GM12878 (cell line): ENCODE data around the gene PCCA. TPM values are rescaled to one million over a fixed set of nuclear protein-coding genes. Genes with fewer than 3 reads are reported as not detected.

Experiments
- ATAC-seq: fragments of 200-7000 bp; cut with Tn5 transposase; 3 replicates; pipeline ENCODE4 v1.9.1; 2020; ENCODE audit warnings: mild to moderate bottlenecking, moderate library complexity
- BruUV-seq: library from RNA; stranded (reverse); fragments of 400-500 nt; replicated peaks from 2 replicates; lab custom pipeline; 2021; lab: Mats Ljungman, UMichigan
- CTCF ChIA-PET: fragments of 300-600 bp; sonication (Branson Sonifier 250); formaldehyde crosslinking; extraction: SDS; loops from one replicate; lab custom pipeline; 2021; ENCODE audit warnings: inconsistent platforms; lab: Yijun Ruan, JAX
- POLR2A ChIA-PET: fragments of 350-600 bp; formaldehyde crosslinking; extraction: SDS; loops from one replicate; lab custom pipeline; 2021; ENCODE audit warnings: inconsistent platforms; lab: Charles Lee
- RAD21 ChIA-PET: fragments of 300-600 bp; sonication (Branson Sonifier 250); formaldehyde crosslinking; loops from one replicate; lab custom pipeline; 2023; ENCODE audit warnings: antibody characterized with exemption; ENCODE audit not compliant: unreplicated experiment; lab: Charles Lee
- SMC1A ChIA-PET: fragments of 300-600 bp; sonication (Branson Sonifier 250); formaldehyde crosslinking; loops from one replicate; lab custom pipeline; 2023; ENCODE audit not compliant: unreplicated experiment, uncharacterized antibody; lab: Charles Lee
- DNase-seq: peaks from one replicate; pipeline ENCODE4 v3.0.0-alpha.2; 2011; ENCODE audit warnings: low read depth, low spot score
- FAIRE-seq: peaks from 3 replicates; lab custom pipeline; 2011; peaks lifted over from hg19 to GRCh38; lab: Jason Lieb, UNC
- H2AFZ ChIP-seq: 2 replicates; pipeline ENCODE4 v1.6.0; 2011; ENCODE audit warnings: low read depth, low read length, control low read depth; ENCODE audit not compliant: control insufficient read depth
- H3K27ac ChIP-seq: 2 replicates; pipeline ENCODE4 v1.5.1; 2011; ENCODE audit warnings: control low read depth; ENCODE audit not compliant: control insufficient read depth, insufficient read depth
- H3K27me3 ChIP-seq, 2 experiments: replicated peaks in 1 of 2; 2 replicates each; pipeline versions ENCODE4 v1.6.0 to v1.6.1; 2011; ENCODE audit warnings: low read length in 1 of 2; ENCODE audit not compliant: control insufficient read depth in 2 of 2, insufficient read depth in 2 of 2
- H3K36me3 ChIP-seq, 2 experiments: 2 replicates each; pipeline ENCODE4 v1.5.1; 2011; ENCODE audit warnings: low read length in 1 of 2; ENCODE audit not compliant: control insufficient read depth in 2 of 2, insufficient read depth in 2 of 2
- H3K4me1 ChIP-seq: 2 replicates; pipeline ENCODE4 v1.6.1; 2011; ENCODE audit warnings: mild to moderate bottlenecking, low read length, moderate library complexity, mixed read lengths; ENCODE audit not compliant: control insufficient read depth, insufficient read depth
- H3K4me2 ChIP-seq: 2 replicates; pipeline ENCODE4 v1.6.0; 2011; ENCODE audit warnings: control low read depth; ENCODE audit not compliant: control insufficient read depth, insufficient read depth
- H3K4me3 ChIP-seq: fragments of 200-600 bp; sonication (generic); 2 replicates; pipeline ENCODE4 v1.5.1; 2016
- H3K79me2 ChIP-seq: 2 replicates; pipeline ENCODE4 v1.6.0; 2011; ENCODE audit warnings: low read length; ENCODE audit not compliant: control insufficient read depth, insufficient read depth
- H3K9ac ChIP-seq: 2 replicates; pipeline ENCODE4 v1.8.0; 2011; ENCODE audit warnings: low read length, control low read depth, mixed read lengths; ENCODE audit not compliant: control insufficient read depth, insufficient read depth
- H3K9me3 ChIP-seq: replicated peaks from 3 replicates; pipeline ENCODE4 v1.5.1; 2011; ENCODE audit warnings: mild to moderate bottlenecking, low read length; ENCODE audit not compliant: control insufficient read depth, insufficient read depth
- H4K20me1 ChIP-seq: 2 replicates; pipeline ENCODE4 v1.6.0; 2011; ENCODE audit not compliant: control insufficient read depth, insufficient read depth
- CHD4 ChIP-seq: fragments of 200-600 bp; sonication (generic); IDR thresholded peaks from 2 replicates; pipeline ENCODE4 v1.6.1; 2016; ENCODE audit warnings: mild to moderate bottlenecking
- HCFC1 ChIP-seq: fragments of 150-350 bp; IDR thresholded peaks from 2 replicates; pipeline ENCODE4 v1.6.1; 2014; ENCODE audit warnings: low read length
- NFIC ChIP-seq: IDR thresholded peaks from 2 replicates; pipeline ENCODE4 v1.6.1; 2012; ENCODE audit warnings: low read depth, mild to moderate bottlenecking, inconsistent platforms, low read length, moderate library complexity
- SREBF1 ChIP-seq: IDR thresholded peaks from 2 replicates; pipeline ENCODE4 v1.6.1; 2012; ENCODE audit warnings: mild to moderate bottlenecking, low read length
- USF1 ChIP-seq: IDR thresholded peaks from 2 replicates; pipeline ENCODE4 v1.6.1; 2011; ENCODE audit warnings: borderline replicate concordance, low read depth, mild to moderate bottlenecking, moderate library complexity, mixed read lengths, low read length; ENCODE audit not compliant: insufficient read depth; ENCODE audit errors: extremely low read length
- ZNF274 ChIP-seq: IDR thresholded peaks from one replicate; pipeline ENCODE4 v1.8.0; 2011; ENCODE audit not compliant: insufficient read length, insufficient read depth
- ZNF622 ChIP-seq: fragments of 450-650 bp; IDR thresholded peaks from 2 replicates; pipeline ENCODE4 v1.6.1; 2017; ENCODE audit warnings: mild to moderate bottlenecking, inconsistent platforms
- WGBS: methylation state at CpG from one replicate; pipeline ENCODE4 v1.1.6; 2016; ENCODE audit warnings: low lambda C conversion rate; ENCODE audit not compliant: insufficient replicate concordance, insufficient coverage; ENCODE audit errors: missing lambda C conversion rate; 5-methylcytosine and 5-hydroxymethylcytosine counted together
- in situ Hi-C: fragments of 300-500 bp; cut with MboI; formaldehyde crosslinking; loops from 9 replicates; pipeline ENCODE4 v1.14.3; 2018; ENCODE audit warnings: mixed read lengths
- intact Hi-C: fragments of 100-400 bp; cut with micrococcal nuclease; formaldehyde crosslinking; loops from one replicate; pipeline ENCODE4 v1.14.2; 2022; ENCODE audit not compliant: unreplicated experiment
- polyA plus RNA-seq, 11 experiments: library from polyadenylated mRNA; depleted of rRNA in 4 of 11; unstranded in 6 of 11; stranded (reverse) in 5 of 11; fragments of >200 nt; fragmentation: Nextera tagmentation in 4 of 11; fragmentation: Illumina TruSeq in 1 of 11; extraction: Ambion mirVana in 4 of 11; extraction: Trizol in 1 of 11; gene quantifications; 1 replicate in 1 of 11; 2 replicates in 10 of 11; pipeline versions ENCODE4 v1.2.1 to v1.2.3, GENCODE V29; 2011 to 2016; ENCODE audit warnings: inconsistent platforms in 2 of 11, missing spikeins in 2 of 11, low read depth in 1 of 11
- total RNA-seq, 4 experiments: library from RNA; depleted of rRNA in 3 of 4; stranded (reverse); fragments of >200 nt in 3 of 4; fragmentation: Illumina TruSeq in 1 of 4; extraction: Trizol in 1 of 4; gene quantifications; 2 replicates each; pipeline versions ENCODE4 v1.2.1 to v1.2.3, GENCODE V29; 2013 to 2021

PCCA gene
- total and polyA plus RNA-seq, 10 of the 15 experiments (the other 5 are each of a cell fraction or from before 2014, with no cell fraction given), result 5.9 to 18.2 (median 12.4) TPM

- Histone ChIP-seq H3K4me3 (no peak overlapping the region), H3K27me3 (no peaks in the 10 kb centered on the region), H2AFZ (no peak overlapping the region), H3K9ac (no peak overlapping the region), H3K9me3 (no peaks in the 10 kb centered on the region), H3K79me2 (no peaks in the 10 kb centered on the region), H3K27ac (no peak overlapping the region), H4K20me1 (no peaks in the 10 kb centered on the region), H3K36me3 (no peaks in the 10 kb centered on the region), H3K4me2 (no peak overlapping the region), H3K4me1 (no peaks in the 10 kb centered on the region; the same call in 1 of the 2 replicates)
- FAIRE-seq (no peak), DNase-seq (no peak), ATAC-seq (no peak)
- TF ChIP-seq HCFC1, result no peak
- TF ChIP-seq USF1, result no peak
- BruUV-seq, result no TSS peak
- POLR2A ChIA-PET, result no interaction called here
- SMC1A ChIA-PET, result no interaction called here
- intact Hi-C loops (no loop called here), in situ Hi-C loops (no loop called here)
- CTCF ChIA-PET, result interaction anchor here (1.7 kb wide), 1 partner anchor 275 kb away, joined by 5 read pairs; no protein-coding TSS in a partner anchor
- WGBS, result 99% methylated on average over 4 of the region's 4 CpGs
- RAD21 ChIA-PET, result no interaction called here
These were observed 151.4 kb downstream of the PCCA start for GRCh38 chr13:100240109-100240779.

GRCh38 chr13:100244431-100244830 lies 155.5 kb downstream of the PCCA start:
- H3K27ac ChIP-seq, result no peak overlapping the region
- no peak overlapping the region for H3K4me3 ChIP-seq
- no TSS peak for BruUV-seq
- ChIA-PET RAD21 (no interaction called here), POLR2A (no interaction called here), CTCF (no interaction called here), SMC1A (no interaction called here)
- no peaks in the 10 kb centered on the region for H3K79me2 ChIP-seq
- intact Hi-C loops, result no loop called here
- H3K27me3 ChIP-seq, result no peaks in the 10 kb centered on the region
- H4K20me1 ChIP-seq, result no peaks in the 10 kb centered on the region
- FAIRE-seq (no peak), DNase-seq (no peak)
- no peaks in the 10 kb centered on the region; the same call in 2 of the 3 replicates for H3K9me3 ChIP-seq
- no peak overlapping the region for H2AFZ ChIP-seq
- no peak overlapping the region for H3K9ac ChIP-seq
- H3K4me1 ChIP-seq, result no peaks in the 10 kb centered on the region
- no peak overlapping the region for H3K4me2 ChIP-seq
- no peak for TF ChIP-seq NFIC
- TF ChIP-seq SREBF1, result no peak
- TF ChIP-seq ZNF274, result no peak
- TF ChIP-seq ZNF622, result no peak
- no peak for TF ChIP-seq CHD4
- TF ChIP-seq, all 136 proteins: peak for 0
- WGBS, result 98% methylated on average over 3 of the region's 3 CpGs
- H3K36me3 ChIP-seq, result no peaks in the 10 kb centered on the region
- in situ Hi-C loops, result no loop called here
- no peak for ATAC-seq
